ENCODE data around the gene VIPAS39.

DNA sequence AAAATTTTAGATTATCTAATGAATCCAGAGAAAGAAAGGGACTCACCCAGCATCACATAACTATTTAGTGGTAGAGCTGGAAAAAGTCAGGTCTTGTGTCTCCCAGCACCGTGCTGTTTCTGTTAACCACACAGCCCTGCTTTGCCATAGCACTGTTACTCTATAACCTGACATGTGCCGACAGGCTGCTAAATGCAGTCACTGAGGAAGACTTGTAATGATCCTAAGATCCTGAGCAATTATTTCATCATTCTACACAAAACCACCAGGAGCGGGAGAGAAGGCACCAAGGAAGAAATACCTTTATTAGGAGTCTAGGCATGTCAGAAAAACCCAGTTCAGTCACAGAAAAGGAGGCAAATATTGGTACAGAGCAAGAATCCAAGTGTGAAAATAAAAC lies 31.0 kb downstream of the VIPAS39 start:
- no peak for TF ChIP-seq POLR2A (IDR thresholded peaks at IDR 0.05)
- TF ChIP-seq, protein P1, sequence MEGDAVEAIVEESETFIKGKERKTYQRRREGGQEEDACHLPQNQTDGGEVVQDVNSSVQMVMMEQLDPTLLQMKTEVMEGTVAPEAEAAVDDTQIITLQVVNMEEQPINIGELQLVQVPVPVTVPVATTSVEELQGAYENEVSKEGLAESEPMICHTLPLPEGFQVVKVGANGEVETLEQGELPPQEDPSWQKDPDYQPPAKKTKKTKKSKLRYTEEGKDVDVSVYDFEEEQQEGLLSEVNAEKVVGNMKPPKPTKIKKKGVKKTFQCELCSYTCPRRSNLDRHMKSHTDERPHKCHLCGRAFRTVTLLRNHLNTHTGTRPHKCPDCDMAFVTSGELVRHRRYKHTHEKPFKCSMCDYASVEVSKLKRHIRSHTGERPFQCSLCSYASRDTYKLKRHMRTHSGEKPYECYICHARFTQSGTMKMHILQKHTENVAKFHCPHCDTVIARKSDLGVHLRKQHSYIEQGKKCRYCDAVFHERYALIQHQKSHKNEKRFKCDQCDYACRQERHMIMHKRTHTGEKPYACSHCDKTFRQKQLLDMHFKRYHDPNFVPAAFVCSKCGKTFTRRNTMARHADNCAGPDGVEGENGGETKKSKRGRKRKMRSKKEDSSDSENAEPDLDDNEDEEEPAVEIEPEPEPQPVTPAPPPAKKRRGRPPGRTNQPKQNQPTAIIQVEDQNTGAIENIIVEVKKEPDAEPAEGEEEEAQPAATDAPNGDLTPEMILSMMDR (IDR thresholded peaks at IDR 0.05): no peak
